ENCODE results near the gene ZBTB7B.
"Not testable (repeated sequence)": the region's sequence is repeated elsewhere in the genome, so short reads cannot be mapped to it uniquely, and the experiment has no call there.

Gene ZBTB7B

GRCh38 chr1:154969246-154969645 is 33.4 kb upstream of the ZBTB7B start:
- no peak for DNase-seq

GRCh38 chr1:154969860-154970452 is 32.6 kb upstream of the ZBTB7B start:
- DNase-seq, result no peak

GRCh38 chr1:154970631-154971340 is 31.8 kb upstream of the ZBTB7B start, which contains the start of gene SHC1:
SHC1 (minus strand) TSS chr1:154970747; CDS start chr1:154970526, 221 bp downstream.
- peak; percentile 70 for DNase-seq

- DNase-seq, result no peak
Observed at GRCh38 chr1:154971341-154971998, 31.1 kb upstream of the ZBTB7B start.

- no peak for DNase-seq
Observed at GRCh38 chr1:154972213-154972516, 30.4 kb upstream of the ZBTB7B start.

GRCh38 chr1:154972517-154973343 is 29.9 kb upstream of the ZBTB7B start:
- DNase-seq, result no peak

GRCh38 chr1:154973344-154974101 is 29.1 kb upstream of the ZBTB7B start:
- DNase-seq, result peak; percentile 81

GRCh38 chr1:154974102-154974807 is 28.3 kb upstream of the ZBTB7B start, which contains the start of gene CKS1B:
CKS1B (plus strand) TSS chr1:154974681; CDS start chr1:154974746, 65 bp downstream.
- DNase-seq, result peak; percentile 99

- DNase-seq, result peak; percentile 93
Observed at GRCh38 chr1:154974808-154975408, 27.7 kb upstream of the ZBTB7B start.

- no peak for DNase-seq
Observed at GRCh38 chr1:154975409-154976059, 27.1 kb upstream of the ZBTB7B start.

GRCh38 chr1:154977762-154978161 is 24.8 kb upstream of the ZBTB7B start:
- DNase-seq, result not testable (repeated sequence)

- no peak for DNase-seq
Observed at GRCh38 chr1:154978360-154978759, 24.2 kb upstream of the ZBTB7B start.

- no peak for DNase-seq
Observed at GRCh38 chr1:154982341-154982740, 20.3 kb upstream of the ZBTB7B start.

GRCh38 chr1:154982897-154983648 is 19.5 kb upstream of the ZBTB7B start, which contains the start of gene FLAD1:
FLAD1 (plus strand) TSS chr1:154983344; CDS start chr1:154983695, 351 bp downstream.
- peak; percentile 98 for DNase-seq

- no peak for DNase-seq
Observed at GRCh38 chr1:154983776-154984466, 18.7 kb upstream of the ZBTB7B start.

- DNase-seq, result not testable (repeated sequence)
Observed at GRCh38 chr1:154986736-154987135, 15.9 kb upstream of the ZBTB7B start.

- no peak for DNase-seq
Observed at GRCh38 chr1:154987326-154987725, 15.3 kb upstream of the ZBTB7B start.

- no peak for DNase-seq
Observed at GRCh38 chr1:154988058-154988954, 14.3 kb upstream of the ZBTB7B start.

All from GDM1 (cell line).